WTC11 (cell line): ENCODE results near the gene TAOK3. TPM values are rescaled to one million over a fixed set of nuclear protein-coding genes. Genes with fewer than 3 reads are reported as not detected.

Source experiments
- ATAC-seq: fragments of 200-7000 bp; cut with Tn5 transposase; 2 replicates; pipeline ENCODE4 v1.10.0; 2021; ENCODE audit warnings: mild to moderate bottlenecking, moderate library complexity
- CTCF ChIA-PET: fragments of 300-600 bp; sonication (Branson Sonifier 250); formaldehyde crosslinking; loops from one replicate; lab custom pipeline; 2021; ENCODE audit warnings: antibody characterized with exemption; lab: Charles Lee
- POLR2A ChIA-PET: fragments of 350-600 bp; sonication (Branson Sonifier 250); formaldehyde crosslinking; loops from one replicate; lab custom pipeline; 2021; ENCODE audit warnings: antibody characterized with exemption; lab: Charles Lee
- DNase-seq: peaks from one replicate; pipeline ENCODE4 v3.0.0; 2021; ENCODE audit warnings: low spot score
- H3K27ac Mint-ChIP-seq: 2 replicates; pipeline ENCODE4 v1.8.0; 2021; ENCODE audit warnings: mixed read lengths
- H3K27me3 Mint-ChIP-seq: 2 replicates; pipeline ENCODE4 v1.8.0; 2021; ENCODE audit warnings: low read depth, mild to moderate bottlenecking, moderate library complexity, mixed read lengths
- H3K36me3 Mint-ChIP-seq: 2 replicates; pipeline ENCODE4 v1.8.0; 2021; ENCODE audit warnings: mixed read lengths
- H3K4me1 Mint-ChIP-seq: 2 replicates; pipeline ENCODE4 v1.8.0; 2022; ENCODE audit warnings: mixed read lengths
- H3K4me3 Mint-ChIP-seq: 2 replicates; pipeline ENCODE4 v1.8.0; 2021; ENCODE audit warnings: mild to moderate bottlenecking, moderate library complexity, mixed read lengths
- H3K9me3 Mint-ChIP-seq: 2 replicates; pipeline ENCODE4 v1.8.0; 2021; ENCODE audit warnings: mixed read lengths
- ATF1 ChIP-seq: sonication (generic); formaldehyde crosslinking; IDR thresholded peaks from 2 replicates; pipeline ENCODE4 v1.8.1; 2023; ENCODE audit warnings: mild to moderate bottlenecking, moderate library complexity, missing genetic modification reagents
- ATF2 ChIP-seq: sonication (generic); formaldehyde crosslinking; IDR thresholded peaks from 2 replicates; pipeline ENCODE4 v1.8.1; 2022; ENCODE audit warnings: low read depth, missing genetic modification reagents, borderline replicate concordance
- HMGA2 ChIP-seq: fragments of 250-450 bp; sonication (Bioruptor Pico); IDR thresholded peaks from 2 replicates; pipeline ENCODE4 v1.4.0; 2021; ENCODE audit warnings: mild to moderate bottlenecking, moderate library complexity
- IRF2 ChIP-seq: sonication (generic); formaldehyde crosslinking; IDR thresholded peaks from 2 replicates; pipeline ENCODE4 v1.8.0; 2022; ENCODE audit warnings: low read depth, missing genetic modification reagents, borderline replicate concordance
- NFE2L1 ChIP-seq: sonication (generic); formaldehyde crosslinking; IDR thresholded peaks from 2 replicates; pipeline ENCODE4 v1.8.1; 2023; ENCODE audit warnings: missing genetic modification reagents
- NFYB ChIP-seq: sonication (generic); formaldehyde crosslinking; conservative IDR thresholded peaks from 2 replicates; pipeline ENCODE4 v1.8.0; 2022; ENCODE audit warnings: low read depth, missing genetic modification reagents
- NR2C2 ChIP-seq: sonication (generic); formaldehyde crosslinking; IDR thresholded peaks from 2 replicates; pipeline ENCODE4 v1.8.0; 2022; ENCODE audit warnings: mild to moderate bottlenecking, missing genetic modification reagents
- OVOL2 ChIP-seq: fragments of 250-450 bp; sonication (Bioruptor Pico); IDR thresholded peaks from 2 replicates; pipeline ENCODE4 v1.9.0; 2021; ENCODE audit warnings: mild to moderate bottlenecking, borderline replicate concordance
- PRRX2 ChIP-seq: fragments of 250-450 bp; sonication (Bioruptor Pico); IDR thresholded peaks from 2 replicates; pipeline ENCODE4 v1.8.0; 2021; ENCODE audit warnings: mild to moderate bottlenecking
- RELA ChIP-seq: sonication (generic); formaldehyde crosslinking; IDR thresholded peaks from 2 replicates; pipeline ENCODE4 v1.8.1; 2022; ENCODE audit warnings: missing genetic modification reagents, mild to moderate bottlenecking, borderline replicate concordance
- SOX15 ChIP-seq: fragments of 250-450 bp; sonication (Bioruptor Pico); IDR thresholded peaks from 2 replicates; pipeline ENCODE4 v1.9.0; 2021; ENCODE audit warnings: mild to moderate bottlenecking
- TCF7 ChIP-seq: sonication (generic); formaldehyde crosslinking; IDR thresholded peaks from 2 replicates; pipeline ENCODE4 v1.8.0; 2022; ENCODE audit warnings: mild to moderate bottlenecking, low read depth, missing genetic modification reagents, moderate library complexity
- ZNF512 ChIP-seq: sonication (generic); formaldehyde crosslinking; IDR thresholded peaks from 2 replicates; pipeline ENCODE4 v1.8.1; 2022; ENCODE audit warnings: missing genetic modification reagents, borderline replicate concordance
- total RNA-seq: library from RNA; stranded (reverse); gene quantifications from 3 replicates; pipeline ENCODE4 v1.2.3, GENCODE V29; 2021
- TF ChIP-seq, protein P1 (sequence below): sonication (generic); formaldehyde crosslinking; IDR thresholded peaks from 2 replicates; pipeline ENCODE4 v1.8.1; 2023; ENCODE audit warnings: mild to moderate bottlenecking, moderate library complexity, missing genetic modification reagents
- TF ChIP-seq, protein P2 (sequence below): fragments of 250-450 bp; sonication (Bioruptor Pico); IDR thresholded peaks from 2 replicates; pipeline ENCODE4 v1.9.0; 2021; ENCODE audit warnings: mild to moderate bottlenecking

The TAOK3 gene
- total RNA-seq, 1 experiment from 2014 or later: 13.0 TPM

DNA sequence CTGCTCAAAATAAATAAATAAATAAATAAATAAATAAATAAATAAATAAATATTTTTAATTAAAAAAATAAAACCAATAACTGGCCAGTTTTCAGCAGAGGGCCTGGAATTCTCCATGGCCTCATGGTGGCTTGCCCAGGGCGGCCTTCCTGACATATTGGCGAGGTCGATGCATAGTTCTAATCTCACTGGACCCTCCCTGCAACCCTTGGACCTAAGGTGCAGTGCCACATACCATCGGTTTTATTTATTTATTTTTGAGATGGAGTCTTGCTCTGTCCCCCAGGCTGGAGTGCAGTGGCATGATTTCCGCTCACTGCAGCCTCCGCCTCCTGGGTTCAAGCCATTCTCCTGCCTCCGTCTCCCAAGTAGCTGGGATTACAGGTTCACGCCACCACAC, 265.0 kb downstream of the TAOK3 start:
- ATAC-seq (no peak), DNase-seq (no peak)
- CTCF ChIA-PET: interaction anchor here (1.3 to 1.5 kb wide), 2 partner anchors 12 to 14 kb away, joined by 3 to 7 read pairs; no protein-coding TSS in a partner anchor
- H3K4me1 Mint-ChIP-seq: peaks cover 16% of the 10 kb centered on the region
- no peak overlapping the region for H3K27ac Mint-ChIP-seq
- H3K36me3 Mint-ChIP-seq: no peaks in the 10 kb centered on the region
- POLR2A ChIA-PET: no interaction called here
- H3K27me3 Mint-ChIP-seq: no peaks in the 10 kb centered on the region
- H3K9me3 Mint-ChIP-seq: no peaks in the 10 kb centered on the region
- TF ChIP-seq OVOL2 (CRISPR knock-in tag) (no peak), HMGA2 (peak; percentile 12; the same call in 1 of the 2 replicates)
- no peak overlapping the region for H3K4me3 Mint-ChIP-seq

DNA sequence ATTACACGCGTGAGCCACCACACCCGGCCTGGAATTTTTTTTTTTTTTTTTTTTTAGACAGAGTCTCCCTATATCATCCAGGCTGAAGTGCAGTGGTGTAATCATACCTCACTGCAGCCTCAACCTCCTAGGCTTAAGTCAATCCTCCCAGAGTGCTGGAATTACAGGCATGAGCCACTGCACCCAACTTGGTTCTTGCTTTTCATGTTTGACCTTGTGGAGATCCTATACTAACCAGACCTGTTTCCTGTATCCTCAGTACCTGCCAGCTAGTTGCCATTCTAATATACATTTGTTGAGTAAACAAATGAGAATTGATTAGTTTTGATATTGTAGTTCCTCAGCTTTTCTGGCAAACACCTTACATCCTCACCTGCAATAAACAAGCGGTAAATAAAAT, 265.7 kb downstream of the TAOK3 start:
- no peak for ATAC-seq
- CTCF ChIA-PET: interaction anchor here (0.6 kb wide), 1 partner anchor 77 kb away, joined by 3 read pairs; no protein-coding TSS in a partner anchor
- Mint-ChIP-seq H3K27ac (no peak overlapping the region), H3K27me3 (no peaks in the 10 kb centered on the region), H3K9me3 (no peaks in the 10 kb centered on the region), H3K36me3 (no peaks in the 10 kb centered on the region), H3K4me3 (no peak overlapping the region), H3K4me1 (peaks cover 22% of the 10 kb centered on the region)
- POLR2A ChIA-PET: no interaction called here
- TF ChIP-seq NFYB (CRISPR knock-in tag): no peak
- TF ChIP-seq ATF2 (CRISPR knock-in tag): no peak
- no peak for TF ChIP-seq RELA
- no peak for TF ChIP-seq ATF1
- TF ChIP-seq, protein P1, sequence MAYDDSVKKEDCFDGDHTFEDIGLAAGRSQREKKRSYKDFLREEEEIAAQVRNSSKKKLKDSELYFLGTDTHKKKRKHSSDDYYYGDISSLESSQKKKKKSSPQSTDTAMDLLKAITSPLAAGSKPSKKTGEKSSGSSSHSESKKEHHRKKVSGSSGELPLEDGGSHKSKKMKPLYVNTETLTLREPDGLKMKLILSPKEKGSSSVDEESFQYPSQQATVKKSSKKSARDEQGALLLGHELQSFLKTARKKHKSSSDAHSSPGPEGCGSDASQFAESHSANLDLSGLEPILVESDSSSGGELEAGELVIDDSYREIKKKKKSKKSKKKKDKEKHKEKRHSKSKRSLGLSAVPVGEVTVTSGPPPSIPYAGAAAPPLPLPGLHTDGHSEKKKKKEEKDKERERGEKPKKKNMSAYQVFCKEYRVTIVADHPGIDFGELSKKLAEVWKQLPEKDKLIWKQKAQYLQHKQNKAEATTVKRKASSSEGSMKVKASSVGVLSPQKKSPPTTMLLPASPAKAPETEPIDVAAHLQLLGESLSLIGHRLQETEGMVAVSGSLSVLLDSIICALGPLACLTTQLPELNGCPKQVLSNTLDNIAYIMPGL (CRISPR knock-in tag): no peak
- TF ChIP-seq SOX15: no peak
- TF ChIP-seq TCF7 (CRISPR knock-in tag): no peak
- no peak for TF ChIP-seq NR2C2 (CRISPR knock-in tag)
- TF ChIP-seq IRF2 (CRISPR knock-in tag): no peak
- no peak for TF ChIP-seq NFE2L1
- TF ChIP-seq PRRX2 (CRISPR knock-in tag): no peak
- TF ChIP-seq, protein P2, sequence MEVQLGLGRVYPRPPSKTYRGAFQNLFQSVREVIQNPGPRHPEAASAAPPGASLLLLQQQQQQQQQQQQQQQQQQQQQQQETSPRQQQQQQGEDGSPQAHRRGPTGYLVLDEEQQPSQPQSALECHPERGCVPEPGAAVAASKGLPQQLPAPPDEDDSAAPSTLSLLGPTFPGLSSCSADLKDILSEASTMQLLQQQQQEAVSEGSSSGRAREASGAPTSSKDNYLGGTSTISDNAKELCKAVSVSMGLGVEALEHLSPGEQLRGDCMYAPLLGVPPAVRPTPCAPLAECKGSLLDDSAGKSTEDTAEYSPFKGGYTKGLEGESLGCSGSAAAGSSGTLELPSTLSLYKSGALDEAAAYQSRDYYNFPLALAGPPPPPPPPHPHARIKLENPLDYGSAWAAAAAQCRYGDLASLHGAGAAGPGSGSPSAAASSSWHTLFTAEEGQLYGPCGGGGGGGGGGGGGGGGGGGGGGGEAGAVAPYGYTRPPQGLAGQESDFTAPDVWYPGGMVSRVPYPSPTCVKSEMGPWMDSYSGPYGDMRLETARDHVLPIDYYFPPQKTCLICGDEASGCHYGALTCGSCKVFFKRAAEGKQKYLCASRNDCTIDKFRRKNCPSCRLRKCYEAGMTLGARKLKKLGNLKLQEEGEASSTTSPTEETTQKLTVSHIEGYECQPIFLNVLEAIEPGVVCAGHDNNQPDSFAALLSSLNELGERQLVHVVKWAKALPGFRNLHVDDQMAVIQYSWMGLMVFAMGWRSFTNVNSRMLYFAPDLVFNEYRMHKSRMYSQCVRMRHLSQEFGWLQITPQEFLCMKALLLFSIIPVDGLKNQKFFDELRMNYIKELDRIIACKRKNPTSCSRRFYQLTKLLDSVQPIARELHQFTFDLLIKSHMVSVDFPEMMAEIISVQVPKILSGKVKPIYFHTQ (CRISPR knock-in tag): no peak
- no peak for TF ChIP-seq ZNF512
- DNase-seq: no peak
